ENCODE measurements around the gene CERK.

CERK gene

GRCh38 chr22:46703996-46704370 is 34.1 kb downstream of the CERK start:
- DNase-seq (ENCODE audit: extremely low read depth in 1 of 2, low read depth in 1 of 2) = no peak

DNA sequence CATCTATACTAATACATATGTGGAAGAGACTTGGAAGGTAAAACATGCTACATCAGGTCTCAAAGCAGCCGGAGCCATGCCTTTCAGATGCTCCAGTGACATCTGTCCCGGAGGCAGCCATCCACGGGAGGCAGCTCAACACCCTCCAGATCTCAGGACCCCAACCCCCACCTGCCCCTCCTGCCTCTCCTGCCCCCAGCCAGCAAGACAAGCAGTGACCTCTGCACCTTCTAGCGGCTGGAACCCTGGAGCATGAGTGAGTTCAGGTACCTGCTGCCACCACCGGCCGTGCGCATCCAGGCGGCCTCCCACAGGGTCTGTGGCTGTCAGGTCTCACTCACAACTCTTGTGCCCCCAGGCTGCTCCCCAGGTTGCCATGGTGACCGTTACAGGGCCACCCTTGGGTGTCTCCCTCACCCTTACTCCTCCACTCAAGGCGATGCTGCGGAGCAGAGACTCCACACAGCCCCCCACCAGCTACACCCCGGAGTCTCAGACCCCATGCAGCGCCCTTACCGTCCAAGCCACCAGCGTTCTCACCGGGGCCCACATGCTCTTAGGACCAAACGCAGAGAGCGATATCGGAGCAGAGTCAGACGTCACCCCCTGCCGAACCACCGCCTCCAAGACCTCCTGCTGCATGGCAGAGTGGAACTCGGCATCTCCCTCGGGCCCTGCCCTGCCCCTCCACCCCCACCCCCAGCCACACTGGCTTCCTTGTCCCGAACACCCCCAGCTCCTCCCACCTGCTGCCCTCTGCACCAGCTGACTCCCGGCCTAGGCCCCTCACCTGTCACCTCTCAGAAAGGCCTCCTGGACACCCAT is 34.7 kb downstream of the CERK start:
- no peak for DNase-seq (ENCODE audit: extremely low read depth in 1 of 2, low read depth in 1 of 2)

GRCh38 chr22:46701262-46701661 is 36.8 kb downstream of the CERK start:
- DNase-seq (ENCODE audit: extremely low read depth in 1 of 2, low read depth in 1 of 2) = no peak

DNA sequence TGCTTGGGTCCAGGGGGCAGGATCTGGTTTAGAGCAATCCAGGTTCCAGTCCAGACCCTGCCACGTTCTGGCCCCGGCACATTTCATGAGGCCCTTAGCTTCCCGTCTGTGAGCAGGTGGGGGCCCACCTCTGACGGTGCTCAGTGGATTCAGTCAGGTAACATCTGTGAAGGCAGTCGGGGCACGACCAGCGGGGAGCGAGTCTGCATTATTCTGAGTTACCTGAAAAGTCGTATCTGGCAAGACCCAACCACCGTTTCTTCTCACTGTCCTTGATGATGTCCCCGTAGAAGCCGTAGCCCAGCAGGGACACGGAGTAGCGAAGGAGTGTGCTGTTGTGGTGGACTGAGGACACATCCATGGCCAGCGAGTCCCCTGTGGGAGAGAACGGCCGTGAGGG is 39.0 kb downstream of the CERK start:
- no peak for DNase-seq (ENCODE audit: extremely low read depth in 1 of 2, low read depth in 1 of 2)

GRCh38 chr22:46697811-46698515 is 40.1 kb downstream of the CERK start:
- no peak for DNase-seq (ENCODE audit: extremely low read depth in 1 of 2, low read depth in 1 of 2)

DNA sequence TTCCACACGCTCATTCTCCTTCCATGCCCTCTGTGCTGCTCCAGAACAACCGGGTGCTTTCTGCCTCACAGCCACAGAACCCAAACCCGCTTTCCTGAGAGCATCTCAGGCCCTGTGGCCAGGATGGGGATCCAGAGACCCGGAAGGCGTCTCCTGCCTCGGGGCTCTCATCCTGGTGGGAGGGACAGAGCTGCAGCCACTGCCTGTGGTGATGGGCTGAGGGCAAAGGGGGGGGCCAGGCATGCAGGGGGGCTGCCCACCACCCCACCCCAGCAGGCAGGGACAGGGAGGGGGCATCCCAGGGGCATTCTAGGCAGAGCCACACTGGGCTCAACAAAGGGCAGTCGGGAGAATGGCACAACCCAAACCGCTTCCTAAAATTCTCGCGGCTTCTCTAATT is 41.4 kb downstream of the CERK start:
- DNase-seq (ENCODE audit: extremely low read depth in 1 of 2, low read depth in 1 of 2) = no peak

GRCh38 chr22:46696229-46696518 is 41.9 kb downstream of the CERK start:
- no peak for DNase-seq (ENCODE audit: extremely low read depth in 1 of 2, low read depth in 1 of 2)

DNA sequence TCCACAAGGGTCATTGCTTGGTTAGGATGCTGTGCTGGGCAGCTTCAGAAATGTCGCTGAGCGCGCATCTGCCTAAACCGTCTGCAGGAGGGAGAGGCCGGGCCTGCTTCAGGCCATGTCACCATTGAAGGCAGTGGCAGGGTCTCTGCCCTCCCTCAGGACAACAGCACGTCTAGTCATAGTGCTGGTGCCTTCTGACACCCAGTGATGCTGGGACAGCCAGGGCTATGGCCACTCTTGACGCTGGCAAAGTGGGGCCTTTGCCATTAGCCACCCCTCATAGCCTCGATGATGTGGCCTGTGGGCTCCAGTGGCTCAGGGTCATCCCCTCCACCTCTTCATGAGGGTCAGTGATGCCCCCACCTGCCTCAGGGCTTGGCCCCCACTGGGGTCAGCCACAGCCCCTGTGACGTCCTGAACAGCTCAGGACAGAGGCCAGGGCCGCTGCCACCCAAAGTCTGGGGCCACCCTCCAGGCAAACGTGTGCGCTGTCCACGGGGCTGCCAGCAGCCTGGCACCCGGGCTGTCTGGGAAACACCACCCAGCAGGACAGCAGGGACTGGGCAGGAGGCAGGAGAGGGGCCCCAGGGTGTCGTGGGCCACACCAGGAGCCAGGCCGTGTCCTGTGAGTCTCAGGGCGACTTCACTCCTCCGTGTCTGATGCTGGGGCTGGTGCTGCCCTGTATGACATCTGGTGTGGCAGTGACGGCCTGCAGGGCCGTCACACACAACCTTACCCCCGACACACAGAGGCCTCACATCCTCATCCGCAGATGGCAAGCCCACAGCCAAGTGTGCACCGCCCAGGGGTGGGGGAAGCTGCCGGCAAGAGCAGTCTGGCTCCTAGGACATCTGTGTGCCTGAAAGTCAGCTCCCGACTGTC is 42.5 kb downstream of the CERK start:
- DNase-seq (ENCODE audit: extremely low read depth in 1 of 2, low read depth in 1 of 2) = no peak

GRCh38 chr22:46694416-46695170 is 43.5 kb downstream of the CERK start:
- DNase-seq (ENCODE audit: extremely low read depth in 1 of 2, low read depth in 1 of 2) = no peak

- DNase-seq (ENCODE audit: extremely low read depth in 1 of 2, low read depth in 1 of 2) = no peak
Observed at GRCh38 chr22:46693634-46694415, 44.2 kb downstream of the CERK start.

- DNase-seq (ENCODE audit: extremely low read depth in 1 of 2, low read depth in 1 of 2) = no peak
Observed at GRCh38 chr22:46691571-46691970, 46.5 kb downstream of the CERK start.

DNA sequence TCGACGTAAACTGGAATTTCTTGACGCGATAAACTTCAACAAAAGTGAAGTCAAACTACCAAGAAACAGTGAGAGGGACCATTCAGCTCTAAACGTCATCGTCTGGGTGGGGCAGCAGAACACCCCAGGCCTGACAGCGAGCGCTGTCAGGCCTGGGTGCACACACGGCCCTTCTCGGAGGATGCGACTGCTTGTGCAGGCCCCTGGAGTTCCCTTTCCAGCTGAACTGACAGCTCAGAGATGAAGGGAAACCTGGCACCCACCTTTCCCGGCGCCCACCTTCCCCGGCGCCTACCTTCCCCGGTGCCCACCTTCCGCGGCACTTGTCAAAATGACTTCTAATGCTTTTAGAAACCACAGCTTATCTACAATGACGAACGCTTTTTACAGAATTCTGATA is 47.9 kb downstream of the CERK start:
- no peak for DNase-seq (ENCODE audit: extremely low read depth in 1 of 2, low read depth in 1 of 2)

DNA sequence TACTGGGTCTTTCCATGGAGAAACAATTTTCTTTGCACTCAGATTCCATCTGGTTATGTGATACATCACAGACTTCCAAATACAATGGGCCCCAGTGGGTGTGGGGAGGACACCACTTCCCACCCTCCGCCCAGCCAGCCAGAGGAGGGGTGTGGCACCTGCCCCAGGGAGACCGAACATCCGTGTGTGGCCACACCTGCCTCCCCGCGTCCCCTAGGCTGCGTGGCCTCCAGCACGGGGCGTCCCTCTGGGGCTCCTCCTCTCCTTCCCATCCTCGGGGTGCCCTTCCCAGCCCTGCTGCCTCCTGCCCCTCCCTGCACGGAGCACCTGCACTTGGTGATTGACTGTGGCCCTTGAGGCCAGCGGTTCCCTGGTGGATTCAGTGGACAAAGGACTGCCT is 49.1 kb downstream of the CERK start:
- no peak for DNase-seq (ENCODE audit: extremely low read depth in 1 of 2, low read depth in 1 of 2)

DNA sequence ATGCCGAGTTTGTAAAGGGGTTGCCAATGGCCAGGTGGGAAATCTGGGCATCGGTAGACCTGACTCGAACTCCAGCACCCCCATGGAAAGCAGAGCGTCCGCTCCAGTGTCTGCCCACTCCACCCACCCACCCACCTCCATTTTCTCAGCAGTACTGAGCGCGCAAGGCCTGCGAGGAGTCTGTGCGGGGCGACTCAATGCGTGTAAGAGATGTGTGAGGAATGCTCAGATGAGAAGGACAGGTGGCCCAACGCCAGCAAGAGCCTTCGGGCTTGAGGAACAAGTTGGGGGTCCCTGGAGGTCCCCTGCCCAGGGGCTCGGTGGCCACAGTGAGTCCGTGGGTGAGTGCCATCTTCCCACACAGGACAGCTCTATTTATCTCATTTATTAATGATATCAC is 50.6 kb downstream of the CERK start:
- no peak for DNase-seq (ENCODE audit: extremely low read depth in 1 of 2, low read depth in 1 of 2)

DNA sequence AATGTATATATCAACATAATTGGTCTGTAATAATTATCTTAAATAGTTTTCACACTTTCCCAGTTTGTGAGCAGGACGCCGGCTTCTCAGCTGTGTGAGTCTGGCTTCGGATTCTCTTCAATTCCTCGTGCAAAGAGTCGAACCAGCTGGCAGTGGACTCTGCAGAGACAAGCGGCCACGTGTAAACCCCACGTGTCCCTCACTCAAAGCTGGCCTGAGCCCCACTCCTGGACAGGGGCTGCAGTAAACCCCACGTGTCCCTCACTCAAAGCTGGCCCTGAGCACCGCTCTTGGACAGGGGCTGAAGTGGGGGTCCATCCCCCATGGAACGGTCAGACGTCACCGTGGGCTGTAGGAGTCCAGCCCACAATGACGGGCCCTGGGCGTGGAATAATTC is 51.0 kb downstream of the CERK start:
- DNase-seq (ENCODE audit: extremely low read depth in 1 of 2, low read depth in 1 of 2) = no peak

- no peak for DNase-seq (ENCODE audit: extremely low read depth in 1 of 2, low read depth in 1 of 2)
Observed at GRCh38 chr22:46686221-46687047, 51.6 kb downstream of the CERK start.

- no peak for DNase-seq (ENCODE audit: extremely low read depth in 1 of 2, low read depth in 1 of 2)
Observed at GRCh38 chr22:46684706-46685105, 53.3 kb downstream of the CERK start.

DNA sequence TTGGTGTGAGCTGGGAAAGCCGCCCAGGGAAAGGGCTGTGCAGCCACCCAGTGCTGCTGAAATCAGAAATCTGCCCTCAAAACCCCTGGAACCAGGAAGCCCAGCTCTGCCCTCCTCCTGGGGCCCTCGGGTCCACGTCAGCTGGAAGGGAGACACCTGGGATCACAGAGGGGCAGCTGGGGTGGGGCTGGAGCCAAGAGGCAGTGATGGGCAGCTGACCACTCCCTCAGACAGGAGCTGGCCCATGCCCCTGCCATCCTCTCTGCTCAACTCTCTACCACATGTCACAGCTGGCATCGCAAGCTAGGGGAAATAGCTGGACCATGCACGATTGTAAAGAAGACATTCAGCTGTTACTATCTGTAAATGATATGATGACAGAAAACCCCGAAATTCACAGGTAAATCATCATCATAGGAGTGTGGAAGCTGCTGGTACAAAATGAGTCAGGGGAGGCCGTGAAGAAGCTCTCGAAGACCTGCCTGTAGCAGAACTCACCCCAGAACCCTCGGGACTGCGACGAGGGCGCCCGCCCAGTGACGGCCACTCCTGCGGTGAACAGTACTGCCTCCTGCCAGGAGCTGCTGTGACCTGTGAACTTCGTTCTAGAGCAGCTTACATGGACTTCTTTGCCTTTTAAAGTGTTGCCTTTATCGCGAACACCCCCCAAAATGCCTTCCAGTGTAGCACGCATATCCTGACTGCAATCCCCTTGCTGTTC is 55.9 kb downstream of the CERK start:
- DNase-seq (ENCODE audit: extremely low read depth in 1 of 2, low read depth in 1 of 2) = no peak

GRCh38 chr22:46681010-46681409 is 57.0 kb downstream of the CERK start:
- no peak for DNase-seq (ENCODE audit: extremely low read depth in 1 of 2, low read depth in 1 of 2)
